GM12875 (cell line): ENCODE data around the gene NCAM1.

ENCODE experiments used
- H3K4me3 ChIP-seq: one replicate; pipeline ENCODE4 v1.5.1; 2011; ENCODE audit warnings: low read depth, low read length, control low read depth
- CTCF ChIP-seq: IDR thresholded peaks from 2 replicates; pipeline ENCODE4 v1.5.1; 2011; ENCODE audit warnings: low read depth, mild to moderate bottlenecking, control low read depth, inconsistent platforms, low read length, moderate library complexity, borderline replicate concordance; ENCODE audit not compliant: insufficient read depth

Gene NCAM1

GRCh38 chr11:113162592-113162962 lies 201.4 kb downstream of the NCAM1 start:
- H3K4me3 ChIP-seq = no peak overlapping the region
- no peak for TF ChIP-seq CTCF

- TF ChIP-seq CTCF = no peak
- no peak overlapping the region for H3K4me3 ChIP-seq
Measured at GRCh38 chr11:113163291-113164030, 202.2 kb downstream of the NCAM1 start.

- no peak for TF ChIP-seq CTCF
- H3K4me3 ChIP-seq = no peak overlapping the region
Measured at GRCh38 chr11:113166280-113166679, 205.1 kb downstream of the NCAM1 start.

- no peak for TF ChIP-seq CTCF
- H3K4me3 ChIP-seq = no peak overlapping the region
Measured at GRCh38 chr11:113167599-113167998, 206.4 kb downstream of the NCAM1 start.

- no peak for TF ChIP-seq CTCF
- no peak overlapping the region for H3K4me3 ChIP-seq
Measured at GRCh38 chr11:113168354-113169342, 207.4 kb downstream of the NCAM1 start.

- no peak overlapping the region for H3K4me3 ChIP-seq
- TF ChIP-seq CTCF = no peak
Measured at GRCh38 chr11:113172382-113172951, 211.2 kb downstream of the NCAM1 start.
